HL-60 (cell line): Measurements from ENCODE around the gene DNAH5.

ENCODE experiments used
- DNase-seq, 2 experiments: peaks; one replicate each; pipeline ENCODE4 v3.0.0-alpha.2; 2010 to 2020; ENCODE audit warnings: low read depth in 1 of 2, low spot score in 1 of 2
- H3K27ac ChIP-seq: fragments of 250-450 bp; sonication (Bioruptor Pico); replicated peaks from 2 replicates; pipeline ENCODE4 v1.5.1; 2020; ENCODE audit warnings: mild to moderate bottlenecking, moderate library complexity
- H3K27me3 ChIP-seq: fragments of 250-450 bp; sonication (Bioruptor Pico); 2 replicates; pipeline ENCODE4 v1.5.1; 2021; ENCODE audit warnings: mild to moderate bottlenecking, moderate library complexity; ENCODE audit not compliant: insufficient read depth, poor library complexity, severe bottlenecking
- H3K4me3 ChIP-seq: replicated peaks from 2 replicates; pipeline ENCODE4 v1.5.1; 2011; ENCODE audit warnings: mild to moderate bottlenecking, control low read depth, low read length; ENCODE audit not compliant: insufficient read depth
- CTCF ChIP-seq: IDR thresholded peaks from one replicate; pipeline ENCODE4 v1.5.1; 2011; ENCODE audit warnings: low read length, control low read depth, inconsistent platforms; ENCODE audit not compliant: insufficient read depth
- GABPA ChIP-seq: IDR thresholded peaks from 2 replicates; pipeline ENCODE4 v1.6.1; 2012; ENCODE audit warnings: low read depth
- POLR2AphosphoS5 ChIP-seq: IDR thresholded peaks from 2 replicates; pipeline ENCODE4 v1.6.1; 2012; ENCODE audit warnings: low read depth
- REST ChIP-seq: IDR thresholded peaks from 2 replicates; pipeline ENCODE4 v1.6.1; 2012; ENCODE audit warnings: low read depth; ENCODE audit not compliant: insufficient replicate concordance
- SPI1 ChIP-seq: IDR thresholded peaks from 2 replicates; pipeline ENCODE4 v1.6.1; 2012; ENCODE audit warnings: low read depth, mild to moderate bottlenecking, borderline replicate concordance

DNAH5 gene

GRCh38 chr5:13913962-13914361 is 30.5 kb downstream of the DNAH5 start:
- TF ChIP-seq CTCF = no peak
- TF ChIP-seq POLR2AphosphoS5 = no peak
- TF ChIP-seq GABPA = no peak
- no peak for TF ChIP-seq SPI1
- TF ChIP-seq REST = no peak
- Histone ChIP-seq H3K4me3 (no peak overlapping the region), H3K27me3 (no peaks in the 10 kb centered on the region), H3K27ac (no peak overlapping the region)
- no peak for DNase-seq

- H3K4me3 ChIP-seq = no peak overlapping the region
- TF ChIP-seq POLR2AphosphoS5 (no peak), SPI1 (no peak), GABPA (no peak), REST (no peak), CTCF (no peak)
- no peak for DNase-seq
- no peaks in the 10 kb centered on the region for H3K27me3 ChIP-seq
- no peak overlapping the region for H3K27ac ChIP-seq
Observed at GRCh38 chr5:13910637-13911288, 33.7 kb downstream of the DNAH5 start.

- Histone ChIP-seq H3K4me3 (no peak overlapping the region), H3K27me3 (no peaks in the 10 kb centered on the region), H3K27ac (no peak overlapping the region)
- TF ChIP-seq SPI1 = no peak
- no peak for TF ChIP-seq REST
- no peak for TF ChIP-seq POLR2AphosphoS5
- TF ChIP-seq CTCF = no peak
- no peak for TF ChIP-seq GABPA
- no peak for DNase-seq
Observed at GRCh38 chr5:13910201-13910600, 34.3 kb downstream of the DNAH5 start.
